Tibial nerve (tissue), 4 donors: ENCODE results near the gene KLF8. TPM values are rescaled to one million over a fixed set of nuclear protein-coding genes. Genes with fewer than 3 reads are reported as not detected.
A peak's percentile ranks its signal among the peaks of the same experiment; 100 is the strongest.

Experiments used
- DNase-seq, 2 donors: peaks; one replicate each; pipeline ENCODE4 v3.0.0-alpha.2; 2019; ENCODE audit warnings: low spot score in 2 of 2
- H3K27ac ChIP-seq, 4 donors: fragments of 200-600 bp; sonication (generic) in 3 of 4; one replicate each; pipeline ENCODE4 v1.5.1; 2017 to 2019; ENCODE audit warnings: mild to moderate bottlenecking in 1 of 4
- H3K27me3 ChIP-seq, 2 donors: fragments of 200-600 bp; sonication (generic) in 1 of 2; one replicate each; pipeline versions ENCODE4 v1.5.1 to v1.6.0; 2017 to 2019
- H3K36me3 ChIP-seq, 3 donors: fragments of 200-600 bp; sonication (generic); one replicate each; pipeline ENCODE4 v1.5.1; 2018 to 2019
- H3K4me1 ChIP-seq, 4 donors: fragments of 200-600 bp; sonication (generic) in 3 of 4; one replicate each; pipeline ENCODE4 v1.5.1; 2017 to 2019
- H3K4me3 ChIP-seq, 4 donors: fragments of 200-600 bp; sonication (generic) in 3 of 4; one replicate each; pipeline ENCODE4 v1.5.1; 2017 to 2019; ENCODE audit warnings: mild to moderate bottlenecking in 1 of 4, moderate library complexity in 1 of 4
- H3K9me3 ChIP-seq, 4 donors: fragments of 200-600 bp; sonication (generic) in 3 of 4; one replicate each; pipeline ENCODE4 v1.5.1; 2017 to 2019
- EP300 ChIP-seq, 2 donors: sonication (generic); formaldehyde crosslinking; IDR thresholded peaks; one replicate each; pipeline ENCODE4 v1.6.1; 2017; ENCODE audit warnings: antibody characterized with exemption in 2 of 2, mild to moderate bottlenecking in 1 of 2
- POLR2A ChIP-seq, 2 donors: fragments of 450-650 bp; IDR thresholded peaks; one replicate each; pipeline ENCODE4 v1.6.1; 2017; ENCODE audit warnings: antibody characterized with exemption in 2 of 2, mild to moderate bottlenecking in 2 of 2, moderate library complexity in 2 of 2
- WGBS, 2 donors: methylation state at CpG; one replicate each; pipeline ENCODE4 v1.1.5; 2018; 5-methylcytosine and 5-hydroxymethylcytosine counted together
- total RNA-seq, 4 donors: library from RNA; depleted of rRNA; stranded (reverse); fragments of >200 nt; gene quantifications; one replicate each; pipeline ENCODE4 v1.1.0, GENCODE V29; 2016
- TF ChIP-seq, protein P1 (sequence below), 5 experiments: fragments of 200-600 bp in 3 of 5; fragments of 450-650 bp in 2 of 5; sonication (generic) in 3 of 5; IDR thresholded peaks; one replicate each; pipeline ENCODE4 v1.5.1; 2016 to 2019; ENCODE audit warnings: antibody characterized with exemption in 5 of 5, mild to moderate bottlenecking in 3 of 5, moderate library complexity in 2 of 5

Gene KLF8
- total RNA-seq, 4 donors from 2014 or later, result 20.5 to 28.8 (median 24.1) TPM

DNA sequence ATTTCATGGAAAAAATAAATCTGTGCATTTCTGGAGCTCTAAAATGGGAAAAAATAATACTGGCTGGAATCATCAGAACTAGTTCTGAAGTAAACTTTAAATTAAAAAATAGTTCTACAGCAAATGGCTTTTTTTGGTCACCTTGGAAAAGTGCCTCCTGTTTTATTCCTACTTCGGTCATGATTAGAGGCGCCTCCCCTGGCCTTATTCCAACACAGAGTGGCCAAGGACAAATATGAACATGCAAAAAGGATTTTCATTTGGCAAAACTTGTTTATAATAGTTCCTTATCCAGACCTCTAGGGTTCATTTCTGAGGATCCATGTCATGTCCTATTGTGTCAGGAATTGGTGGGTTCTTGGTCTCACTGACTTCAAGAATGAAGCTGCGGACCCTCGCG, 11.1 kb upstream of the KLF8 start:
- no peaks in the 10 kb centered on the region for H3K4me1 ChIP-seq
- H3K36me3 ChIP-seq, result no peaks in the 10 kb centered on the region
- TF ChIP-seq, protein P1, sequence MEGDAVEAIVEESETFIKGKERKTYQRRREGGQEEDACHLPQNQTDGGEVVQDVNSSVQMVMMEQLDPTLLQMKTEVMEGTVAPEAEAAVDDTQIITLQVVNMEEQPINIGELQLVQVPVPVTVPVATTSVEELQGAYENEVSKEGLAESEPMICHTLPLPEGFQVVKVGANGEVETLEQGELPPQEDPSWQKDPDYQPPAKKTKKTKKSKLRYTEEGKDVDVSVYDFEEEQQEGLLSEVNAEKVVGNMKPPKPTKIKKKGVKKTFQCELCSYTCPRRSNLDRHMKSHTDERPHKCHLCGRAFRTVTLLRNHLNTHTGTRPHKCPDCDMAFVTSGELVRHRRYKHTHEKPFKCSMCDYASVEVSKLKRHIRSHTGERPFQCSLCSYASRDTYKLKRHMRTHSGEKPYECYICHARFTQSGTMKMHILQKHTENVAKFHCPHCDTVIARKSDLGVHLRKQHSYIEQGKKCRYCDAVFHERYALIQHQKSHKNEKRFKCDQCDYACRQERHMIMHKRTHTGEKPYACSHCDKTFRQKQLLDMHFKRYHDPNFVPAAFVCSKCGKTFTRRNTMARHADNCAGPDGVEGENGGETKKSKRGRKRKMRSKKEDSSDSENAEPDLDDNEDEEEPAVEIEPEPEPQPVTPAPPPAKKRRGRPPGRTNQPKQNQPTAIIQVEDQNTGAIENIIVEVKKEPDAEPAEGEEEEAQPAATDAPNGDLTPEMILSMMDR (IDR thresholded peaks at IDR 0.05), result no peak
- TF ChIP-seq EP300 (IDR thresholded peaks at IDR 0.05), result no peak
- DNase-seq, result no peak
- no peaks in the 10 kb centered on the region for H3K9me3 ChIP-seq
- no peak overlapping the region for H3K4me3 ChIP-seq
- no peaks in the 10 kb centered on the region for H3K27me3 ChIP-seq
- H3K27ac ChIP-seq, result no peak overlapping the region
- 68 to 83% methylated on average over 5 of the region's 5 CpGs for WGBS, 2 donors

DNA sequence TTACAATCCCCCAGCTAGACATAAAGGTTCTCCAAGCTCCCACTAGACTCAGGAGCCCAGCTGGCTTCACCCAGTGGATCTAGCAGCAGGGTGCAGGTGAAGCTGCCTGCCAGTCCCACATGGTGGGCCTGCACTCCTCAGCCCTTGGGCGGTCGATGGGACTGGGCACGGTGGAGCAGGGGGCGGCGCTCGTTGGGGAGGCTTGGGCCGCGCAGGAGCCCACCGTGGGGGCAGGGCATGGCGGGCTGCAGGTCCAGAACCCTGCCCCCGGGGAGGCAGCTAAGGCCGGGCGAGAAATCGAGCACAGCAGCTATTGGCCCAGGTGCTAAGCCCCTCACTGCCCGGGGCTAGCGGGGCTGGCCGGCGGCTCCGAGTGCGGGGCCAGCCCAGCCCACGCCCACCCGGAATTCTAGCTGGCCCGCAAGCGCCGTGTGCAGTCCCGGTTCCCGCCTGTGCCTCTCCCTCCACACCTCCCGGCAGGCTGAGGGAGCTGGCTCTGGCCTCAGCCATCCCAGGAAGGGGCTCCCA, 9.6 kb upstream of the KLF8 start:
- TF ChIP-seq, protein P1 (IDR thresholded peaks at IDR 0.05), result no peak
- TF ChIP-seq POLR2A (IDR thresholded peaks at IDR 0.05) (no peak), EP300 (IDR thresholded peaks at IDR 0.05) (no peak)
- no peak for DNase-seq
- 91 to 95% methylated on average over 4 to 18 of the region's 28 CpGs for WGBS, 2 donors
- H3K4me3 ChIP-seq, result no peak overlapping the region
- no peaks in the 10 kb centered on the region for H3K9me3 ChIP-seq
- no peak overlapping the region for H3K27ac ChIP-seq
- H3K4me1 ChIP-seq, result no peaks in the 10 kb centered on the region
- H3K27me3 ChIP-seq, result no peaks in the 10 kb centered on the region
- H3K36me3 ChIP-seq, result no peaks in the 10 kb centered on the region

DNA sequence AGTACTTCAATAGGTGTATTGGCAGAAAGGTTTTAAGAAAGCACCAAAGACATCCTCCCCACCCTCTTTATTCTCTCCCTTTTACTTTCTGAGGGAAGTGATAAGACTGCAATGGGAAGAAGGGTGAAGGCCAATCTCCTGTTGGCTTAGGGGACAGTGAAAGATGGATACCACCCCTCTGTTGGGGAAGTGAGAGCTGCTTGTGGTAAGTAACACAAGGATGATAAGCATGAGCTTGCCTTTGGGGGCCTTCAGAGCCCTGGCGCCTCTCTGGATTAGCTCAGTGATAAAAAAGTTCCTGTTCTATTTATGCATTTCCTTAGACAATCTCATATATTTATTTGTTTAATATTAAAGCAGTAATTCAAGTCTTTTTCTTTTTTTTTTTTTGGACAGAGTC, 5.2 kb upstream of the KLF8 start:
- Histone ChIP-seq H3K27ac (no peak overlapping the region), H3K4me3 (no peak overlapping the region), H3K4me1 (peaks cover 0 to 17% (median 0%) of the 10 kb centered on the region in 4 donors), H3K36me3 (no peaks in the 10 kb centered on the region), H3K9me3 (no peaks in the 10 kb centered on the region), H3K27me3 (no peaks in the 10 kb centered on the region)
- DNase-seq, result no peak
- 79 to 100% methylated on average over 1 of the region's 1 CpG for WGBS, 2 donors
- TF ChIP-seq, protein P1 (IDR thresholded peaks at IDR 0.05), result no peak
- TF ChIP-seq EP300 (IDR thresholded peaks at IDR 0.05) (no peak), POLR2A (IDR thresholded peaks at IDR 0.05) (no peak)

DNA sequence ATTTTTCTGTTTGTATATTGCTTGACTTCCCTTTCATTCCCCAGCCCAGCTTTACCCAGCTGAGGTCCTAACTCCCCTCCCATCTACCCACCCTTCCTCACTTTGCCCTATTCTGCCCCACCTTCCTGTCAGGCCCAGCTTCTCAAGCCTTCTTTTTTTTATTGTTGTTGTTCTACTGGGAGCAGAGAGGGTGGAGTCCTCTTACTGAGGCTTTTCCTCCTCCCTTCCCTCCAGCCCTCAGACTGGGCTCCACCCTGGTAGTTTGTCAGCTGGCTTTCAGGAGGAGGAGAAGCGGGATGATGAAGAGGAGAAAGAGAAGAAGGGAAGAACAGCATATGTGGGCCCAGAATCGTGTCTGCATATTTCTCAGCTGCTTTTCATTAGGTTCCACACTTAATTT, 3.2 kb upstream of the KLF8 start:
- Histone ChIP-seq H3K36me3 (no peaks in the 10 kb centered on the region), H3K9me3 (no peaks in the 10 kb centered on the region), H3K4me1 (peaks cover 0 to 18% (median 0%) of the 10 kb centered on the region in 4 donors), H3K4me3 (no peak overlapping the region), H3K27ac (peak overlapping the region in 3 of 4 donors; percentile 19 to 69 (median 62)), H3K27me3 (peaks cover 0 to 12% of the 10 kb centered on the region in 2 donors)
- WGBS, 2 donors, result 22 to 38% methylated on average over 2 of the region's 2 CpGs
- peak in 1 of 2 donors; percentile 8 for DNase-seq
- TF ChIP-seq, protein P1 (IDR thresholded peaks at IDR 0.05), result no peak
- TF ChIP-seq POLR2A (IDR thresholded peaks at IDR 0.05) (no peak), EP300 (IDR thresholded peaks at IDR 0.05) (no peak)

DNA sequence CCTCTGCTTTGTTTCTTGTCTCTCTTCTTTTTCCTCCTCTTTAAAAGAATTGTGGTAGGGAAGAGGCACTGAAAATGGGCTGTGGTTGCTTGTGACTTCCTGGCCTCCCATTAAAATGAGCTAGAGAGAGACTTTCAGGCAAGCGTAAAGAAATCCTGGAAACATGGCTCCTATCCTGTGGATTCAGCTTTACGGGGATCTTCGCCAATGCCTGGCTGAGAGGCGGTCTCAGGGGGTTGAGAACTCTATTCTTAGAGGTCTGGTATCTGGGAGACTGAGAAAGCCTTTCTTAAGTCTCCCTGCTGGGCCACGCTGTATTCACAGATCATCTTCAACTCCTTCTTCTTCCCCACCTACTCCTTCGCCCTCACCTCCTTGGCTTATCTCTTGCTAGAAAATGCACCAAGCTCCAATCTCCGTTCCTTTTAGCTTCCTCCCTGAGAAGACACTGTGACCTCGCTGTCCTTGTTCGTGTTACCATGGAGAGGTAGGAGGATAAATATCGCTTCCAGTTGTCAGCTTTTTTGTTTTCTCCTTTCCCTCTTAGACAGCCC, 542 bp upstream of the KLF8 start:
- Histone ChIP-seq H3K27ac (peak overlapping the region in 3 of 4 donors; percentile 14 to 88 (median 67)), H3K9me3 (no peaks in the 10 kb centered on the region), H3K4me1 (peaks cover 0 to 27% (median 0%) of the 10 kb centered on the region in 4 donors), H3K27me3 (peaks cover 0 to 12% of the 10 kb centered on the region in 2 donors), H3K4me3 (peak overlapping the region in 3 of 4 donors; percentile 21 to 60 (median 42)), H3K36me3 (no peaks in the 10 kb centered on the region)
- 37 to 51% methylated on average over 10 of the region's 10 CpGs for WGBS, 2 donors
- TF ChIP-seq POLR2A (IDR thresholded peaks at IDR 0.05), result no peak
- TF ChIP-seq EP300 (IDR thresholded peaks at IDR 0.05), result no peak
- TF ChIP-seq, protein P1 (IDR thresholded peaks at IDR 0.05), result no peak
- DNase-seq, result no peak
